Ishikawa (cell line): ENCODE measurements around the gene PRR9.

Experiments
- CEBPB ChIP-seq: IDR thresholded peaks from 2 replicates; pipeline ENCODE4 v1.6.1; 2012
- CREB1 ChIP-seq: IDR thresholded peaks from 2 replicates; pipeline ENCODE4 v1.6.1; 2012; ENCODE audit warnings: low read depth
- EGR1 ChIP-seq: IDR thresholded peaks from 2 replicates; pipeline ENCODE4 v1.6.1; 2012
- EP300 ChIP-seq: IDR thresholded peaks from 2 replicates; pipeline ENCODE4 v1.6.1; 2012; ENCODE audit warnings: borderline replicate concordance
- FOXM1 ChIP-seq: IDR thresholded peaks from 2 replicates; pipeline ENCODE4 v1.6.1; 2012; ENCODE audit warnings: low read depth, borderline replicate concordance
- NFIC ChIP-seq: IDR thresholded peaks from 2 replicates; pipeline ENCODE4 v1.6.1; 2012
- RAD21 ChIP-seq: IDR thresholded peaks from 2 replicates; pipeline ENCODE4 v1.6.1; 2012; ENCODE audit warnings: low read depth
- TAF1 ChIP-seq: IDR thresholded peaks from 2 replicates; pipeline ENCODE4 v1.6.1; 2012; ENCODE audit warnings: low read depth, mild to moderate bottlenecking
- TCF12 ChIP-seq: IDR thresholded peaks from 2 replicates; pipeline ENCODE4 v1.6.1; 2012; ENCODE audit warnings: low read depth
- TEAD4 ChIP-seq: IDR thresholded peaks from 2 replicates; pipeline ENCODE4 v1.6.1; 2012
- YY1 ChIP-seq: IDR thresholded peaks from 2 replicates; pipeline ENCODE4 v1.6.1; 2012; ENCODE audit warnings: low read depth
- ZBTB7A ChIP-seq: IDR thresholded peaks from 2 replicates; pipeline ENCODE4 v1.6.1; 2012; ENCODE audit warnings: low read depth
- TF ChIP-seq, protein P1 (sequence below): IDR thresholded peaks from 2 replicates; pipeline ENCODE4 v1.6.1; 2012
- TF ChIP-seq, protein P2 (sequence below): IDR thresholded peaks from 2 replicates; pipeline ENCODE4 v1.6.1; 2012
- TF ChIP-seq, protein P3 (sequence below): IDR thresholded peaks from 2 replicates; pipeline ENCODE4 v1.6.1; 2012; ENCODE audit warnings: low read depth, mild to moderate bottlenecking

The PRR9 gene

DNA sequence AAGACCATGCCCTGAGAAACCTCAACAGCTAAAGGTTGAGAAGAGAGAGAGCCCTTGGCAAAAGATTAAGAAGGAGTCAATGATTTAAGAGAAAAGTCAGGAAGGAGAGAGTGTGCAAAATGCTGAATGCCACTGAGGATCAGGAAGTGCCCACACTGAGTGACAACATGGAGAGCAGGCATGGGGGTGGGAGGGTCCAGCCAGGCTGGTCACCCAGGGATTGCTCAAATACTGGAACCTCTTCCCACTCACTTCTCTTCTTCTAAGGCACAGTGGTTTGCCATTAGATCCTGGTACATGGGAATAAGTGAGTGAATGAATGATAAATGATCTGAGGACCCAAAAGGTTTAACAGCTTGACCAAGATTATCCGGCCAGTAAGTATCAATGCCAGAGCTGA is 11.1 kb downstream of the PRR9 start:
- no peak for TF ChIP-seq EGR1
- TF ChIP-seq, protein P1, sequence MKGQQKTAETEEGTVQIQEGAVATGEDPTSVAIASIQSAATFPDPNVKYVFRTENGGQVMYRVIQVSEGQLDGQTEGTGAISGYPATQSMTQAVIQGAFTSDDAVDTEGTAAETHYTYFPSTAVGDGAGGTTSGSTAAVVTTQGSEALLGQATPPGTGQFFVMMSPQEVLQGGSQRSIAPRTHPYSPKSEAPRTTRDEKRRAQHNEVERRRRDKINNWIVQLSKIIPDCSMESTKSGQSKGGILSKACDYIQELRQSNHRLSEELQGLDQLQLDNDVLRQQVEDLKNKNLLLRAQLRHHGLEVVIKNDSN = no peak
- TF ChIP-seq ZBTB7A = no peak
- TF ChIP-seq TAF1 = no peak
- TF ChIP-seq YY1 = no peak
- TF ChIP-seq, protein P2, sequence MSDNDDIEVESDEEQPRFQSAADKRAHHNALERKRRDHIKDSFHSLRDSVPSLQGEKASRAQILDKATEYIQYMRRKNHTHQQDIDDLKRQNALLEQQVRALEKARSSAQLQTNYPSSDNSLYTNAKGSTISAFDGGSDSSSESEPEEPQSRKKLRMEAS = no peak
- no peak for TF ChIP-seq TCF12
- TF ChIP-seq TEAD4 = no peak
- no peak for TF ChIP-seq NFIC

DNA sequence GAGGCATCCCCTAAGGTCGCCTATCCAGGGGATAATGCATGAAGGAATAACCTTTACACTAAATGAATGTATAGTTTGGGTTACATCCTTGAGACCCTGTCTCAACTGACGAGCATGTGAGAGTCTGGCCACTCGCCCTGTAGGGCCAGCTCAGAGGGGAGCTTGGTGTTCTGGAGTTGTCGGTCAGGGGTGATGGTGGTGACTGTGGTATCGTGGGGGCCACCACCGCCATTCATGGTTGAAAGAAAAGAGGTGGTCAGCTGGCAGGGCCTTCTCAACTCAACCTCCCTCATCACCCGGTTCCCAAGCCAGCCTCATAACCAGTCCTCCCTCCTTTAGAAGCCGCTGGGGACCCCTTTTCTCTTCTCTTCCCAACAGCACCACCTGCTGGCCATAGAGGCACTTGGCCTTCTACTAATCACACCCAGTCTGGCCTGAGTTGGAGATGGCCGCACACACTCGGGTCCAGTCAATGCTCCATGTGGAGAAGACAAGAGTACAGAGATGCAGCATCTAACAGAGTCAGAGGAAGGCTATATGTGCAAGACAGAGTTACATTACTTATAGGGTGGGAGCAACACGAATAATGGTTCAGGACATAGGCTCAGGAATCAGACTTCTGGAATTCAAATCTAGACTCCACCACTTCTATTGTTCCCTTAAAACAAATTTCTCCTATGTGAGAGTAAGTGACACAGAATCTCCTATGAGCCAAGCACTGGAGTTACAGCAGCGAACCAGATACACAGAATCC is 11.9 kb downstream of the PRR9 start:
- peak; percentile 40 for TF ChIP-seq RAD21

DNA sequence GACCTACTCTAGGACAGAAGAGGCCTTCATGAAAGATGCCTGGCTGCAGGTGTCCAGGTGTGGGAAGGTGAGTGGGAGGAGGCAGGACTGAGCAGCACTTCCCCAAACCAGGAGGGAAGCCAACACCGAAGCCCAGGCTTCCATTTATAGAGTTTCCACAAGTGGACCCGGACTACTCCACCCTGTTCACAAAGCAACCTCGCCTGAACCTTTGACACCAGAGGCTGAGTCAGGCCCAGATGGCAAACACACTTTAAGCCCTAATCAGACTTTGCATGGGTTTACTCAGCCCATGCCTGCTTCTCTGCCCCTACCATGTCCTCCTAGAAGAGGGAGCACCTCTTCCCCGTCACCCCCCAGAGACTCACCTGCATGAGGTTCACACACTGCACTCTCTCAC is 14.0 kb downstream of the PRR9 start:
- TF ChIP-seq, protein P2 = no peak
- TF ChIP-seq EGR1 (no peak), ZBTB7A (no peak), FOXM1 (no peak), TEAD4 (no peak)

DNA sequence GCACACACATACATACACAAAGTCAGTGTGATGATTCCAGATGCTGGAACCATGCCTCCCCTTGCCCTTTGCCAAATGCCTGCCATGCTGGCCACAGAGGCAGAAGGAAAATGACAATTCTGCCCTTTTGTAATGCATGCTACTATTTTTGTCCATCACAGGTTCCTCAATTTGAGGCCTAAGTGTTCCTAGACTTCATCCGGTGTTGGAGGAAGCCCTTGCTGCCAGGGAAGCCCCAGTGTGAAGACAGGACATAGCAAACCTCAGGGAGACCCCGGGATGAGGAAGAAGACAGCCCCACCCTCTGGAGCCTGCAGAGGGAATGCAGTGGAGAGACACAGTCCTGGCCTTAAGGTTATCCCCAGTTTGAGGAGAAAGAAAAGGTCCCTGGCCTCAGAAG is 14.4 kb downstream of the PRR9 start:
- TF ChIP-seq RAD21 (no peak), EP300 (no peak), EGR1 (no peak), CEBPB (no peak), TCF12 (no peak), TEAD4 (no peak), TAF1 (no peak), FOXM1 (no peak)
- TF ChIP-seq, protein P3, sequence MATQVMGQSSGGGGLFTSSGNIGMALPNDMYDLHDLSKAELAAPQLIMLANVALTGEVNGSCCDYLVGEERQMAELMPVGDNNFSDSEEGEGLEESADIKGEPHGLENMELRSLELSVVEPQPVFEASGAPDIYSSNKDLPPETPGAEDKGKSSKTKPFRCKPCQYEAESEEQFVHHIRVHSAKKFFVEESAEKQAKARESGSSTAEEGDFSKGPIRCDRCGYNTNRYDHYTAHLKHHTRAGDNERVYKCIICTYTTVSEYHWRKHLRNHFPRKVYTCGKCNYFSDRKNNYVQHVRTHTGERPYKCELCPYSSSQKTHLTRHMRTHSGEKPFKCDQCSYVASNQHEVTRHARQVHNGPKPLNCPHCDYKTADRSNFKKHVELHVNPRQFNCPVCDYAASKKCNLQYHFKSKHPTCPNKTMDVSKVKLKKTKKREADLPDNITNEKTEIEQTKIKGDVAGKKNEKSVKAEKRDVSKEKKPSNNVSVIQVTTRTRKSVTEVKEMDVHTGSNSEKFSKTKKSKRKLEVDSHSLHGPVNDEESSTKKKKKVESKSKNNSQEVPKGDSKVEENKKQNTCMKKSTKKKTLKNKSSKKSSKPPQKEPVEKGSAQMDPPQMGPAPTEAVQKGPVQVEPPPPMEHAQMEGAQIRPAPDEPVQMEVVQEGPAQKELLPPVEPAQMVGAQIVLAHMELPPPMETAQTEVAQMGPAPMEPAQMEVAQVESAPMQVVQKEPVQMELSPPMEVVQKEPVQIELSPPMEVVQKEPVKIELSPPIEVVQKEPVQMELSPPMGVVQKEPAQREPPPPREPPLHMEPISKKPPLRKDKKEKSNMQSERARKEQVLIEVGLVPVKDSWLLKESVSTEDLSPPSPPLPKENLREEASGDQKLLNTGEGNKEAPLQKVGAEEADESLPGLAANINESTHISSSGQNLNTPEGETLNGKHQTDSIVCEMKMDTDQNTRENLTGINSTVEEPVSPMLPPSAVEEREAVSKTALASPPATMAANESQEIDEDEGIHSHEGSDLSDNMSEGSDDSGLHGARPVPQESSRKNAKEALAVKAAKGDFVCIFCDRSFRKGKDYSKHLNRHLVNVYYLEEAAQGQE = no peak
- TF ChIP-seq, protein P1 = no peak
- TF ChIP-seq, protein P2 = no peak

DNA sequence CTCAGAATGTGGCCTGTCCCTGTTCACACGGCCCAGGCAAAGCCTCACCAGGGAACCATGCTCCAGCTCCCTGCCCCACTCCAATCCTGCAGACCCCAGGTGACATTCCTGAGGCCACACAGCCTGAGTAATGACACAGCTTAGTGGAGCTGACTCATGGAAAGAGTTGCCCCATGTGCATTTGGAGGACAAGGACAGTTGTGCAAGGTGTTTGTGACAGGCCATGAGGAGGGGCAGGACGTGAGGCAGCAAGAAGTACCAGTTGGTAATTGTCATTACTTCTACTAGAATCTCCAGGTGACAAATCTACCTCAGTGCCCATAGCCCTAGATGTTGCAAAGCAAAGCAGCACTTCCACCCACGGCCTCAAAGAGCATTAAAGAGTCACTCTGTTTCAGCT is 15.2 kb downstream of the PRR9 start:
- TF ChIP-seq RAD21 (no peak), EGR1 (no peak), TCF12 (no peak), EP300 (no peak), CEBPB (no peak), YY1 (no peak), TAF1 (no peak), ZBTB7A (no peak)
- TF ChIP-seq, protein P2 = no peak
- TF ChIP-seq, protein P3 = no peak
- TF ChIP-seq, protein P1 = no peak

DNA sequence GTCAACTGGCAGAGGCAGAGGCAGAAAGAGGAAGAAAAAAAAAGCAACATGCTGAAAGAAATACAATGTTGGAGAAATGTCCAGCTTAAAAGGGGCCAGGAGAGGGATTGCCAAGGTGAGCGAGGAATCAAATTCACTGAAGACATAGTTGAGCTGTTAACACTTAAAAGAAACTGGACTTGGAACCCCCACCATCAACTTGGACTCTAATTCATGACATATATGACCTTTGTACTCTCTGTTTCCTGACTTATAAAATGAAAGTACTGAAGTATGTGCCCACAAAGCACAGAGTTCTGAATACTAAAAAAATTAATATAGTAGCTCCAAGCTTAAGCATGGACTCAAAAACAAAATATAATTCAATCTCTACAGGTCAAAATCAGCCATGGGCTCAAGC is 16.1 kb downstream of the PRR9 start:
- TF ChIP-seq, protein P1 = no peak
- TF ChIP-seq CEBPB = no peak
- TF ChIP-seq, protein P2 = no peak
- TF ChIP-seq ZBTB7A = no peak
- TF ChIP-seq TAF1 = no peak
- TF ChIP-seq TCF12 = no peak
- TF ChIP-seq CREB1 = no peak
- TF ChIP-seq RAD21 = no peak
- no peak for TF ChIP-seq FOXM1
- TF ChIP-seq, protein P3 = no peak
- TF ChIP-seq NFIC = no peak
- no peak for TF ChIP-seq EGR1
- no peak for TF ChIP-seq YY1
- no peak for TF ChIP-seq EP300
- TF ChIP-seq TEAD4 = no peak
